Small intestine (tissue), 7 donors: ENCODE data around the gene CARD10. TPM values are rescaled to one million over a fixed set of nuclear protein-coding genes. Genes with fewer than 3 reads are reported as not detected.
A peak's percentile ranks its signal among the peaks of the same experiment; 100 is the strongest.

Experiments
- DNase-seq, 2 donors: peaks; one replicate each; pipeline versions ENCODE4 v3.0.0 to v3.0.0-alpha.2; 2013
- FAIRE-seq: peaks from 2 replicates; lab custom pipeline; 2012; peaks lifted over from hg19 to GRCh38; lab: Jason Lieb, UNC
- H3K27ac ChIP-seq, 3 donors: one replicate each; pipeline ENCODE4 v1.5.1; 2013; ENCODE audit warnings: low read length in 2 of 3, mild to moderate bottlenecking in 2 of 3, control low read depth in 1 of 3, inconsistent platforms in 1 of 3, low read depth in 1 of 3, moderate library complexity in 1 of 3
- H3K27me3 ChIP-seq, 3 donors: one replicate each; pipeline ENCODE4 v1.6.1; 2013; ENCODE audit warnings: low read length in 3 of 3, inconsistent platforms in 1 of 3; ENCODE audit not compliant: control insufficient read depth in 3 of 3, insufficient read depth in 3 of 3
- H3K36me3 ChIP-seq, 3 donors: one replicate each; pipeline ENCODE4 v1.6.1; 2013; ENCODE audit warnings: low read length in 3 of 3, inconsistent platforms in 1 of 3, low read depth in 1 of 3, mild to moderate bottlenecking in 1 of 3, moderate library complexity in 1 of 3; ENCODE audit not compliant: control insufficient read depth in 3 of 3, insufficient read depth in 2 of 3
- H3K4me1 ChIP-seq, 3 donors: one replicate each; pipeline ENCODE4 v1.6.1; 2013; ENCODE audit warnings: low read length in 2 of 3, inconsistent platforms in 1 of 3, low read depth in 1 of 3, mild to moderate bottlenecking in 1 of 3, moderate library complexity in 1 of 3; ENCODE audit not compliant: control insufficient read depth in 3 of 3, insufficient read depth in 2 of 3
- H3K4me3 ChIP-seq, 3 donors: one replicate each; pipeline ENCODE4 v1.5.1; 2013; ENCODE audit warnings: low read length in 3 of 3, control low read depth in 1 of 3, inconsistent platforms in 1 of 3, low read depth in 1 of 3, mild to moderate bottlenecking in 1 of 3, moderate library complexity in 1 of 3
- H3K9me3 ChIP-seq, 2 donors: one replicate each; pipeline ENCODE4 v1.6.1; 2013; ENCODE audit warnings: low read depth in 1 of 2, low read length in 1 of 2; ENCODE audit not compliant: control insufficient read depth in 2 of 2, insufficient read depth in 1 of 2
- WGBS, 3 donors: extraction: QIAGEN DNeasy Blood & Tissue Kit; methylation state at CpG; one replicate each; pipeline ENCODE4 v1.1.7; 2013; 5-methylcytosine and 5-hydroxymethylcytosine counted together
- polyA plus RNA-seq, 4 donors: library from polyadenylated mRNA; stranded (reverse) in 3 of 4; unstranded in 1 of 4; fragments of 200-250 nt in 3 of 4; fragments of 120-200 nt in 1 of 4; gene quantifications; one replicate each; pipeline versions ENCODE4 v1.2.1 to v1.2.3, GENCODE V29; 2013
- donor health status: healthy with polysubstance abuse.
- donor health status: control.
- donor health status: control.
- donor health status: Bipolar disorder and iron deficiency.
- donor health status: healthy.

Gene CARD10
- polyA plus RNA-seq, 4 donors, result 31.5 to 129 (median 88.8) TPM

DNA sequence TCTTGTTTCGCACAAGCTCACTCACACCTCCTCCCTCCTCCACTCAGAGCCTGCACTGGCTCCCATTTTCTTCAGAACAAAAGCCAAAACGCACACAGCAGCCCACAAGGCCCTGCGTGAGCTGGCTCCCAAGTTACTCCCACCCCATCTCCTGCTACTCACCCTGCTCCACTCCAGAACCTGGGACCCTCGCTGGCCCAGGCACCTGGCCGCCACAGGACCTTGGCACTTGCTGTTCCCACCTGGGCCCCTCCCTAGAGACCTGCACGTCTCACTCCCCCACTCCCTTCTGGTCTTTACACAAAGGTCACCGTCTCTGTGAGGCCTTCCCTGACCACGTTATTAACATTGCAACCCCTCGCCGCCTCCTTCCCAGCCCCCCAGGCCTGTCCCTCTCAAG, 32.1 kb downstream of the CARD10 start:
- FAIRE-seq (no peak), DNase-seq (no peak)
- Histone ChIP-seq H3K4me1 (peaks cover 0 to 24% (median 0%) of the 10 kb centered on the region in 3 donors), H3K27ac (peak overlapping the region in 1 of 3 donors; percentile 49), H3K9me3 (no peaks in the 10 kb centered on the region), H3K36me3 (peaks cover 0 to 39% (median 4%) of the 10 kb centered on the region in 3 donors), H3K4me3 (no peak overlapping the region), H3K27me3 (peaks cover 0 to 4% (median 0%) of the 10 kb centered on the region in 3 donors)
- WGBS, 3 donors, result 69 to 77% (median 74%) methylated on average over 8 to 10 of the region's 10 CpGs

DNA sequence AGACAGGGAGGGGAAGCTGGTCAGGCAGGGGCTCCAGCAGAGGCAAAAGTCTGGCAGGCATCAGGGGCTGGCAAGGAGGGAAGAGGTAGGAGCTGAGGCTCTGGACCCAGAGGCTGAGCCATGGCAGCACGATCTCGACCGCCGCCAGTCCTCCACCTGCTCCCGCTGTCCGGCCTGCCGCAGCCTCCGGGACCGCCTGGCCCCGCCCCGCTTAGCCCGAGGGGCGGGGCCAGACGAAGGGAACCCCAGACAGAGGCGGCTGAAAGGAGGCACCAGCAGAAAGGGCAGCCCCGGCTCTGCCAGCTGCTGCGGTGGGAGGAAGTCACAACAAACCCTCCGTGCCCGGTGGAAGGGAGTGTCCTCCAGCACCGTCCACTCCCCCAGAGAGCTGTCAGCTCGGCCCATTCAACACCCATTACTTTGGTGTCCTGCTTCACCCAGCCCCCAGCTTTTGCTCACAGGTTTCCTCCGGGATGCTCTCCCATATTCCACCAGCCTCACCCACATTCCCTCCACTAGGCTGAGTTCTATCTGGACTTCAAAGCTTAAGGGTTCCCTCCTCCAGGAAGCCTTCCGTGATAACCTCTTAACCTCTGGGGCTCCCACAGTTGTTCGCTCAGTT, 32.9 kb downstream of the CARD10 start, which contains the start of gene MFNG:
Gene MFNG (minus strand): TSS at position 161 of the 622 bp plus-strand sequence. CDS start 207 bp downstream, outside the sequence.
- Histone ChIP-seq H3K36me3 (peaks cover 0 to 33% (median 4%) of the 10 kb centered on the region in 3 donors), H3K4me1 (peaks cover 0 to 24% (median 0%) of the 10 kb centered on the region in 3 donors), H3K27me3 (peaks cover 0 to 4% (median 0%) of the 10 kb centered on the region in 3 donors), H3K9me3 (no peaks in the 10 kb centered on the region), H3K4me3 (peak within 1 kb of the TSS; percentile 17 to 60 (median 39)), H3K27ac (peak within 1 kb of the TSS; percentile 41 to 84 (median 44))
- WGBS, 3 donors, result 2 to 3% (median 2%) methylated on average over 20 to 24 of the region's 24 CpGs
- DNase-seq, result peak; percentile 75 to 78
- no peak for FAIRE-seq

DNA sequence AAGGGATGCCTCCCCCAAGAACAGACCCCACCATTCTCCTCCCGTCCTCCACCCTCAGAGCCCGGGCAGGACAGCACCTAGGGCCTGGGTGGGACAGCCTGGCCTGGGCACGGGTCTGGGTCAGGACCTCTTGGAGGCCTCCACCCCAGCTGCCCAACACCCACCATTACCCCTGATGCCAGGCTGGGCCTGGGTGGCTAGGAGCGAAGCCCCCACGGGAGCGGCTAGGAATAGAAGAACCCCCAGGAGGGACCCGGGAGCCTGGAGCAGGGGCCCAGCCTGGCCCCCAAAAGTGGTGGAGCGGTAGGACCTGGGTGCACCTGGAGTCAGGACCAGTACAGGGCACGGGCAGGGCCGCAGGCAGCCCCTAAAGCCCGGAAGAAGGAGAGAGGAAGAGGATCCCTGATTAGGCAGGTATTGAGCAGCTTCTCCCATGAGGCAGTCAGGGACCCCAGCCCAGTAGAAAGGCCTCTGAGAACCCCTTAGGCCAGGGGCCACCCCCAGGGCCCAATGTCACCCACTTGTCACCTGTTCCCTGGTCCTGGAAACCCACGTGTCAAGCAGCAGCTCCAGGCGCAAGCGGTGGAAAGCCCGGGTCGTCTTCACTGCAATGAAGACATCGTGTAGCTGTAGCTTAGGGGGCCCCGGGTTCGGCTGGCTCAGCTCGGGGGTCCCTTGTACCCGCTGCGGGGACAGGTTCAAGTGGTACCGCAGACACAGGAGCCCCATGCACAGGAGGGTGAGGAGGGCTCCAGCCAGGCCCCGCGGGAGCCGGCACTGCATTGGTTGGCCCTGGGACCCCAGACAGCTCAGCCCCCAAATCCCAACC, 33.6 kb downstream of the CARD10 start:
- FAIRE-seq, result no peak
- Histone ChIP-seq H3K27me3 (peaks cover 0 to 4% (median 0%) of the 10 kb centered on the region in 3 donors), H3K9me3 (no peaks in the 10 kb centered on the region), H3K4me3 (peak overlapping the region; percentile 17 to 60 (median 39)), H3K36me3 (peaks cover 0 to 26% (median 0%) of the 10 kb centered on the region in 3 donors), H3K27ac (peak overlapping the region; percentile 22 to 84 (median 41)), H3K4me1 (peaks cover 0 to 31% (median 0%) of the 10 kb centered on the region in 3 donors)
- 53 to 71% (median 54%) methylated on average over 20 to 26 of the region's 26 CpGs for WGBS, 3 donors
- DNase-seq, result no peak

DNA sequence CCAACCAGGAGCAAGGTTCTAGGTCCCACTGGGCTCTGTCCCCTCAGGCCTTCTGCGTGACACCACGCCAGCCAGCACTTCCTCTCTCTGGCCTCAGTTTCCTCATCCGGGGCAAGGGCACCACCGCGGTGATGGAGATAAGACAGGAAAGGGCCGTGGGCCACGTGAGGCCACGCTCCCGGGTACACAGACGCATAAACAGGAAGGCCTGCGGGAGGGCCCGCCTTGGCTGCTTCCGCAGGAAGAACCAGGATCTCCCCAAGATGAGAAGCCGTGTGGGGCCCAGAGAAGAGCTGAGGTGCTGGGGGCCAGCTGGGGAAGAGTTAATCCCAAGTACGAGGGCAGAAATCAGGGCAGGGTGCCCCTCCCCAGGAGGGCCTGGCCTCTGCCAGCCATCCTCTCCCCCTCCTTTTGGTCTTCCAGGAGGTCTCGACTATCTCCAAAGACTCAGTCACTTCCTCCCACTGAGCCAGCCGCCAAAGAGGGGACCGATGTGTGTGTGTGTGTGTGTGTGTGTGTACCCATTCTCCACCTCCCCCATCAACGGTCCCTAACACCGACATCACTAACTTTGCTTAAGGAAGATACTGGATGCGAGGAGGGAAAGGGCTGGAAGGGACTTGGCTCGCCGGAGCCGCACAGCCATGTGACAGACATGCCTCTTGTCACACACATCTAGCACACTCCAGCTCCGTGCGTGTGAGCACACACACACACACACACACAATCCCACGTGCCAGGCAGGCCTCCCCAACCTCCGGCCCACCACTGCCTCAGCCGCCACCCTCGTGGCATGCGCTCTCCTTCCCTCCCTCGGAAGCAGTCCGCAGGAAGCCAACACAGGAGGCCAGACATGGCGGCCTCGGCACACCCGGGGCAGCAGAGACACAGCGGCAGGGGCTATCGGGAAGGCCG, 34.5 kb downstream of the CARD10 start:
- no peak for FAIRE-seq
- 55 to 72% (median 69%) methylated on average over 37 to 39 of the region's 39 CpGs for WGBS, 3 donors

DNA sequence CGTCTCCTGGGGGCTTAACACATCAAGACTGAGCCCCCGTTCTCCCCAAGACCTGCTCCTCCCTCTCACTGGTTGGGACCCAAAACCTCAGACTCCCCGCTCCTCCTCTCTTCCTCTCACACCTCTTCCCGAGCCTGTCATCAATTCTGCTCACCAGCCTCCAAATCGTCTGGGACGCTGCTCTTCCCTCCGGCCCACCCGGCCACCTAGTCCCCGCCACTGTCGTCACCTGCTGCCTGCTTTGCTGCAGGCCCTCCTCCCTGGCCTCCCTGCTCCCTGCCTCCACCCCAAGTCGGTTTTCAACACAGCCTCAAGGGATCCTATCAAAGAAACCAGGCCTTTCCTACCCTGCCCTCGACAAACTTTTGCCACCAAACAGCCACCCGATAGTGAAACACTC, 36.2 kb downstream of the CARD10 start:
- WGBS, 3 donors, result 74 to 80% (median 76%) methylated on average over 13 of the region's 13 CpGs
- Histone ChIP-seq H3K36me3 (peaks cover 0 to 8% (median 4%) of the 10 kb centered on the region in 3 donors), H3K9me3 (no peaks in the 10 kb centered on the region), H3K4me1 (peaks cover 0 to 36% (median 0%) of the 10 kb centered on the region in 3 donors), H3K27ac (no peak overlapping the region), H3K27me3 (peaks cover 0 to 4% (median 0%) of the 10 kb centered on the region in 3 donors), H3K4me3 (no peak overlapping the region)
- DNase-seq, result no peak
- no peak for FAIRE-seq

More for the DNA sequence above, 34.5 kb downstream of the CARD10 start:
- peaks cover 0 to 4% (median 0%) of the 10 kb centered on the region in 3 donors for H3K27me3 ChIP-seq
- DNase-seq, result peak in 1 of 2 donors; percentile 57
- H3K4me3 ChIP-seq, result peak overlapping the region; percentile 17 to 60 (median 39)
- peaks cover 0 to 36% (median 0%) of the 10 kb centered on the region in 3 donors for H3K4me1 ChIP-seq
- no peaks in the 10 kb centered on the region for H3K9me3 ChIP-seq
- H3K27ac ChIP-seq, result peak overlapping the region; percentile 41 to 84 (median 44)
- H3K36me3 ChIP-seq, result peaks cover 0 to 17% (median 0%) of the 10 kb centered on the region in 3 donors

DNA sequence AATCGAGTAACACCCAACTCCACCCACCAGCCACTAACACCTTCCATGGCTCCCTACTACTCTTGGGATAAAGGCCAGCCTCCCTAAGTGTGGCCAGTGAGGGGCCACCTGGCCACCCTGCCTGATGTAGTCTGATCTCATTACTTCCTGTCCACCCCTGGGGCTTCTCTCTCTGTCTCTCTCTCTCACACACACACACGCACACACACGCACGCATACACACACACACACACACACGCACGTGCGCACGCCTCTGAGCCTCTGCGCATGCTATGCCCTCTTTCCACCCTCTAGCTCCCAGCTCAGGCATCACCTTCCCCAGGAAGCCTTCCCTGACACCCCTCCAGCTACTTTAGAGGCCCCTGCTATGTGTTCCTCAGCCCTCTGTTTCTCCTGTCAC, 37.0 kb downstream of the CARD10 start:
- FAIRE-seq (no peak), DNase-seq (no peak)
- Histone ChIP-seq H3K36me3 (peaks cover 0 to 8% (median 4%) of the 10 kb centered on the region in 3 donors), H3K4me3 (no peak overlapping the region), H3K4me1 (peaks cover 0 to 36% (median 0%) of the 10 kb centered on the region in 3 donors), H3K9me3 (no peaks in the 10 kb centered on the region), H3K27ac (no peak overlapping the region), H3K27me3 (peaks cover 0 to 4% (median 0%) of the 10 kb centered on the region in 3 donors)
- WGBS, 3 donors, result 81 to 86% (median 82%) methylated on average over 8 to 9 of the region's 9 CpGs

DNA sequence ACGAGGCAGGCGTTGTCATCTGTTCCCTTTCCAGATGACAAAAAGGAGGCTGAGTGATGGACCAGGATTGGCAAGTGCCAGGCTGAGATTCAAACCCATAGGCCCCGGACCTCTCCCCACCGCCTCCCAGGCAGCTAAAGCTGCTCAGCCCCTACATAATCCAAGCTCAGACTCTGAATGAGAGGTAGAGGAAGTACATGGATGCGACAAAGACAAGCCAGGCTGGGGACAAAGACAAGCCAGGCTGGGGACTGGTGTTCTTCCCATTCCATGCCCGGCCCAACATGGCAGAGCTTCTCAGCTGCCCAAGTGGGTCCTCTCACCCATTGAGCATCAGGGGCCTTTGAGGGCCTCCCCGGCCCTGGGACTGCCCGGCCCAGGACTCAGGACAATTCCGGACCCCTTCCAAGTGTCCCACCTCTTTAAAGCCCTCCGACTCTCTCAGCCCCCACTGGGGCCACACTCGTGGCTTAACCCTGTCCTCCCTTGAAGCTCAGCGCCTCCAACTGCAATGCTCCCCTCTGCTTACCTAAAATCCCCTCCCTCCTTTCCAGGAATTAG, 37.8 kb downstream of the CARD10 start:
- Histone ChIP-seq H3K9me3 (no peaks in the 10 kb centered on the region), H3K27me3 (peaks cover 0 to 4% (median 0%) of the 10 kb centered on the region in 3 donors), H3K36me3 (peaks cover 2 to 10% (median 4%) of the 10 kb centered on the region in 3 donors), H3K4me3 (no peak overlapping the region), H3K4me1 (peaks cover 0 to 30% (median 0%) of the 10 kb centered on the region in 3 donors), H3K27ac (no peak overlapping the region)
- WGBS, 3 donors, result 84 to 92% (median 88%) methylated on average over 12 of the region's 12 CpGs
- DNase-seq, result no peak
- FAIRE-seq, result no peak
